HCT116 (cell line): Measurements from ENCODE around the gene HIRIP3. TPM values are rescaled to one million over a fixed set of nuclear protein-coding genes. Genes with fewer than 3 reads are reported as not detected.

Experiments
- ATAC-seq: fragments of 200-7000 bp; cut with Tn5 transposase; 2 replicates; pipeline ENCODE4 v1.9.1; 2020; ENCODE audit warnings: mild to moderate bottlenecking, moderate library complexity
- BruUV-seq: library from RNA; stranded (reverse); fragments of 400-500 nt; replicated peaks from 2 replicates; lab custom pipeline; 2021; lab: Mats Ljungman, UMichigan
- CTCF ChIA-PET: fragments of 300-600 bp; sonication (Branson Sonifier 250); formaldehyde crosslinking; loops from one replicate; lab custom pipeline; 2021; ENCODE audit warnings: antibody characterized with exemption; lab: Charles Lee
- POLR2A ChIA-PET: fragments of 300-600, 350-600 bp; sonication (Branson Sonifier 250); formaldehyde crosslinking; loops from one replicate; lab custom pipeline; 2021; ENCODE audit warnings: antibody characterized with exemption; lab: Charles Lee
- RAD21 ChIA-PET, 2 experiments: fragments of 300-600 bp; sonication (Branson Sonifier 250); formaldehyde crosslinking; loops; one replicate each; lab custom pipeline; 2023; ENCODE audit warnings: low total read pairs in 2 of 2; ENCODE audit not compliant: uncharacterized antibody in 2 of 2, unreplicated experiment in 2 of 2, low non-redundant PET in 1 of 2; lab: Charles Lee
- DNase-seq: peaks from one replicate; pipeline ENCODE4 v3.0.0-alpha.2; 2010; ENCODE audit warnings: low read depth, low spot score
- H2AFZ ChIP-seq: fragments of 200-600 bp; shearing (Covaris generic), sonication (generic); 2 replicates; pipeline ENCODE4 v1.6.1; 2017; ENCODE audit warnings: low read depth, mixed run types, mixed read lengths, antibody characterized with exemption, low read length; ENCODE audit not compliant: poor library complexity, severe bottlenecking
- H3K27ac ChIP-seq: 2 replicates; pipeline ENCODE4 v1.5.1; 2012; ENCODE audit warnings: low read depth, low read length
- H3K27me3 ChIP-seq: fragments of 200-600 bp; sonication (generic); 2 replicates; pipeline ENCODE4 v1.6.1; 2016; ENCODE audit warnings: mixed run types, low read length, mixed read lengths; ENCODE audit not compliant: insufficient read depth
- H3K36me3 ChIP-seq, 2 experiments: fragments of 200-500 bp in 1 of 2; fragments of 200-600 bp in 1 of 2; sonication (Bioruptor generic) in 1 of 2; sonication (generic) in 1 of 2; 2 replicates each; pipeline versions ENCODE4 v1.5.1 to v1.6.1; 2014 to 2016; ENCODE audit warnings: low read length in 2 of 2, inconsistent platforms in 1 of 2, mixed read lengths in 1 of 2, mixed run types in 1 of 2; ENCODE audit not compliant: insufficient read depth in 2 of 2, control insufficient read depth in 1 of 2
- H3K4me1 ChIP-seq, 2 experiments: fragments of 200-600 bp in 1 of 2; sonication (generic) in 1 of 2; 2 replicates each; pipeline versions ENCODE4 v1.5.1 to v1.6.1; 2012 to 2017; ENCODE audit warnings: low read length in 2 of 2, inconsistent platforms in 1 of 2, mild to moderate bottlenecking in 1 of 2, mixed read lengths in 1 of 2, mixed run types in 1 of 2, moderate library complexity in 1 of 2; ENCODE audit not compliant: insufficient read depth in 2 of 2, control insufficient read depth in 1 of 2
- H3K4me2 ChIP-seq: fragments of 200-600 bp; sonication (generic); 2 replicates; pipeline ENCODE4 v1.6.1; 2017; ENCODE audit warnings: mixed run types, low read length, mixed read lengths
- H3K4me3 ChIP-seq, 2 experiments: fragments of 200-600 bp in 1 of 2; sonication (generic) in 1 of 2; replicated peaks in 1 of 2; 2 replicates each; pipeline ENCODE4 v1.5.1; 2011 to 2016; ENCODE audit warnings: low read length in 2 of 2, control low read depth in 1 of 2, low read depth in 1 of 2, mild to moderate bottlenecking in 1 of 2, mixed read lengths in 1 of 2, mixed run types in 1 of 2
- H3K79me2 ChIP-seq: fragments of 200-600 bp; sonication (generic); 2 replicates; pipeline ENCODE4 v1.6.1; 2017; ENCODE audit warnings: mild to moderate bottlenecking, mixed run types, low read length, moderate library complexity, mixed read lengths; ENCODE audit not compliant: insufficient read depth
- H3K9ac ChIP-seq: fragments of 200-600 bp; sonication (generic); 2 replicates; pipeline ENCODE4 v1.6.1; 2016; ENCODE audit warnings: low read length, mixed read lengths
- H3K9me2 ChIP-seq: fragments of 200-600 bp; sonication (generic), shearing (Covaris generic); 2 replicates; pipeline ENCODE4 v1.6.1; 2017; ENCODE audit warnings: mixed run types, mild to moderate bottlenecking, moderate library complexity; ENCODE audit not compliant: insufficient read depth
- H3K9me3 ChIP-seq, 2 experiments: fragments of 200-500 bp in 1 of 2; fragments of 200-600 bp in 1 of 2; sonication (Bioruptor generic) in 1 of 2; sonication (generic) in 1 of 2; 2 replicates each; pipeline ENCODE4 v1.6.1; 2014 to 2017; ENCODE audit warnings: low read length in 2 of 2, mixed read lengths in 2 of 2, inconsistent platforms in 1 of 2, low read depth in 1 of 2, mild to moderate bottlenecking in 1 of 2, mixed run types in 1 of 2, moderate library complexity in 1 of 2; ENCODE audit not compliant: control insufficient read depth in 1 of 2, insufficient read depth in 1 of 2
- H4K20me1 ChIP-seq: fragments of 200-600 bp; sonication (generic), shearing (Covaris generic); 2 replicates; pipeline ENCODE4 v1.6.1; 2017; ENCODE audit warnings: mixed run types, mild to moderate bottlenecking, moderate library complexity; ENCODE audit not compliant: insufficient read depth
- ATF3 ChIP-seq: IDR thresholded peaks from 2 replicates; pipeline ENCODE4 v1.6.1; 2012
- CBX3 ChIP-seq: IDR thresholded peaks from 2 replicates; pipeline ENCODE4 v1.6.1; 2012; ENCODE audit warnings: low read depth
- CEBPB ChIP-seq: IDR thresholded peaks from 2 replicates; pipeline ENCODE4 v1.6.1; 2012; ENCODE audit warnings: low read depth
- EGR1 ChIP-seq: IDR thresholded peaks from 2 replicates; pipeline ENCODE4 v1.6.1; 2012; ENCODE audit warnings: low read depth
- ELF1 ChIP-seq: IDR thresholded peaks from 2 replicates; pipeline ENCODE4 v1.6.1; 2012; ENCODE audit warnings: low read depth, borderline replicate concordance
- EZH2phosphoT487 ChIP-seq: fragments of 200-600 bp; IDR thresholded peaks from 2 replicates; pipeline ENCODE4 v1.6.1; 2018; ENCODE audit warnings: antibody characterized with exemption, borderline replicate concordance
- FOSL1 ChIP-seq: IDR thresholded peaks from 2 replicates; pipeline ENCODE4 v1.6.1; 2012; ENCODE audit warnings: low read depth
- JUND ChIP-seq: IDR thresholded peaks from 2 replicates; pipeline ENCODE4 v1.6.1; 2012
- MAX ChIP-seq: IDR thresholded peaks from 2 replicates; pipeline ENCODE4 v1.6.1; 2012
- POLR2A ChIP-seq: IDR thresholded peaks from 2 replicates; pipeline ENCODE4 v1.7.0; 2011; ENCODE audit warnings: borderline replicate concordance; ENCODE audit not compliant: insufficient read depth, insufficient read length; ENCODE audit errors: extremely low read depth
- POLR2AphosphoS5 ChIP-seq: IDR thresholded peaks from 2 replicates; pipeline ENCODE4 v1.6.1; 2011; ENCODE audit warnings: mild to moderate bottlenecking, low read depth, low read length, moderate library complexity
- RAD21 ChIP-seq: IDR thresholded peaks from 2 replicates; pipeline ENCODE4 v1.6.1; 2012; ENCODE audit warnings: low read depth, mild to moderate bottlenecking
- SIN3A ChIP-seq: IDR thresholded peaks from 2 replicates; pipeline ENCODE4 v1.6.1; 2012; ENCODE audit warnings: low read depth
- SRF ChIP-seq: IDR thresholded peaks from 2 replicates; pipeline ENCODE4 v1.6.1; 2012; ENCODE audit warnings: low read depth
- TCF7L2 ChIP-seq: IDR thresholded peaks from 2 replicates; pipeline ENCODE4 v1.7.0; 2011; ENCODE audit warnings: borderline replicate concordance, inconsistent platforms; ENCODE audit not compliant: insufficient read depth, insufficient read length; ENCODE audit errors: extremely low read depth
- YY1 ChIP-seq: IDR thresholded peaks from 2 replicates; pipeline ENCODE4 v1.6.1; 2011; ENCODE audit warnings: low read length, low read depth, moderate library complexity, mild to moderate bottlenecking; ENCODE audit not compliant: insufficient replicate concordance; ENCODE audit errors: extremely low read depth
- ZFX ChIP-seq: fragments of 450-650 bp; IDR thresholded peaks from 2 replicates; pipeline ENCODE4 v1.6.1; 2017
- intact Hi-C: fragments of 100-400 bp; cut with micrococcal nuclease; formaldehyde crosslinking; loops from 2 replicates; pipeline ENCODE4 v1.10.0; 2022
- total RNA-seq: library from RNA; stranded (reverse); gene quantifications from one replicate; pipeline ENCODE4 v1.2.1, GENCODE V29; 2021; ENCODE audit not compliant: unreplicated experiment
- TF ChIP-seq, protein P1 (sequence below), 3 experiments: fragments of 200-600 bp in 1 of 3; sonication (generic) in 1 of 3; IDR thresholded peaks in 2 of 3; conservative IDR thresholded peaks in 1 of 3; 2 replicates each; pipeline ENCODE4 v1.5.1; 2012 to 2017; ENCODE audit warnings: low read depth in 2 of 3, low read length in 2 of 3, antibody characterized with exemption in 1 of 3, borderline replicate concordance in 1 of 3, control low read depth in 1 of 3, mild to moderate bottlenecking in 1 of 3, mixed read lengths in 1 of 3, mixed run types in 1 of 3, moderate library complexity in 1 of 3; ENCODE audit not compliant: insufficient read depth in 1 of 3
- TF ChIP-seq, protein P2 (sequence below): IDR thresholded peaks from 2 replicates; pipeline ENCODE4 v1.6.1; 2012; ENCODE audit warnings: low read depth
- TF ChIP-seq, protein P3 (sequence below): IDR thresholded peaks from 2 replicates; pipeline ENCODE4 v1.6.1; 2011; ENCODE audit warnings: mild to moderate bottlenecking, low read length, moderate library complexity; ENCODE audit not compliant: insufficient replicate concordance; ENCODE audit errors: extremely low read depth

The HIRIP3 gene
- total RNA-seq, 1 experiment from 2014 or later, result 21.8 TPM

DNA sequence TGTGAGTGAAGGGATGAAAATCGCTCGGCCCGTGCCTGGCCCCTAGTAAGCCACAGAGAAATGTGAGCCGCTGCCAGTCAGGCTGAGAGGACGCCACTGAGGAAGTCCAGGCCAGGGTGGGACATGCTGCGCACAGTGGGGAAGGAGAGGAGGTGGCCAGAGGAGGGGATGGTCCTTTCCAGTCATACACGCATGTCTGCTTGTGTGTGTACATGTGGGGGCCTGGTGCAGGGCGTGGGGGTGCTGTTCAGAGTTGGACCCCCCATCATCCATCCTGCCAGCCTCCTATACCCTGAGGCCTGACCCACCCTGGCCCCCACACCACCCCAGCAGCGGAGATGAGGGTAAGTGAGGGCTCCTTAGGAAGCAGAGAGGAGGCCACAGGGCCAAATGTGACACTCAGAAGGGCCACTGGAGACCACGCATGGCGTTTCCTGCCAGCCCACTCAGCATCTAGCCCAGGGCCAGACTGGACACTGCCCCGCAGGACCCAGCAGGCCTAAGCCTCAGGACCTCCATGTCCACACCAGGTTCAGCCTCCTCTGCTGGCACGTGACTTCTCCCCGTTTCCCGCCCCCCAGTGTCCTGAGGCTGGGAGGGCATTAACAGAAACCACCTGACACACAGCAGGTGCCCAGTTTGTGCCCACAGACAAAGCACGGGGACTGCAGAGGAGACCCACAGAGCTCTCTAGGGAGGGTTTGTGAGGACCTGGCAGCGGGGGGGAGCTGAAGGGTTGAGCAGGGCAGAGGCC is 8.4 kb upstream of the HIRIP3 start:
- Histone ChIP-seq H3K4me2 (no peak overlapping the region), H3K9me2 (no peaks in the 10 kb centered on the region), H3K27me3 (no peaks in the 10 kb centered on the region), H3K9ac (no peak overlapping the region), H2AFZ (no peak overlapping the region), H4K20me1 (no peaks in the 10 kb centered on the region), H3K79me2 (no peaks in the 10 kb centered on the region), H3K27ac (no peak overlapping the region), H3K4me3 (no peak overlapping the region), H3K4me1 (no peaks in the 10 kb centered on the region), H3K9me3 (no peaks in the 10 kb centered on the region)
- POLR2A ChIA-PET, result no interaction called here
- DNase-seq (no peak), ATAC-seq (no peak)
- CTCF ChIA-PET, result no interaction called here
- BruUV-seq, result no TSS peak
- RAD21 ChIA-PET, result no interaction called here
- intact Hi-C loops, result no loop called here
- no peak for TF ChIP-seq RAD21
- TF ChIP-seq EZH2phosphoT487, result no peak
- TF ChIP-seq SIN3A, result no peak
- TF ChIP-seq EGR1, result no peak
- TF ChIP-seq, protein P1, sequence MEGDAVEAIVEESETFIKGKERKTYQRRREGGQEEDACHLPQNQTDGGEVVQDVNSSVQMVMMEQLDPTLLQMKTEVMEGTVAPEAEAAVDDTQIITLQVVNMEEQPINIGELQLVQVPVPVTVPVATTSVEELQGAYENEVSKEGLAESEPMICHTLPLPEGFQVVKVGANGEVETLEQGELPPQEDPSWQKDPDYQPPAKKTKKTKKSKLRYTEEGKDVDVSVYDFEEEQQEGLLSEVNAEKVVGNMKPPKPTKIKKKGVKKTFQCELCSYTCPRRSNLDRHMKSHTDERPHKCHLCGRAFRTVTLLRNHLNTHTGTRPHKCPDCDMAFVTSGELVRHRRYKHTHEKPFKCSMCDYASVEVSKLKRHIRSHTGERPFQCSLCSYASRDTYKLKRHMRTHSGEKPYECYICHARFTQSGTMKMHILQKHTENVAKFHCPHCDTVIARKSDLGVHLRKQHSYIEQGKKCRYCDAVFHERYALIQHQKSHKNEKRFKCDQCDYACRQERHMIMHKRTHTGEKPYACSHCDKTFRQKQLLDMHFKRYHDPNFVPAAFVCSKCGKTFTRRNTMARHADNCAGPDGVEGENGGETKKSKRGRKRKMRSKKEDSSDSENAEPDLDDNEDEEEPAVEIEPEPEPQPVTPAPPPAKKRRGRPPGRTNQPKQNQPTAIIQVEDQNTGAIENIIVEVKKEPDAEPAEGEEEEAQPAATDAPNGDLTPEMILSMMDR (IDR thresholded peaks at IDR 0.05 in 2 of 3, conservative IDR thresholded peaks at IDR 0.05 in 1 of 3; ENCODE audit: borderline replicate concordance in 1 of 3, insufficient read depth in 1 of 3, low read depth in 2 of 3, low read length in 2 of 3), result no peak
- no peak for TF ChIP-seq CEBPB
- TF ChIP-seq, protein P2, sequence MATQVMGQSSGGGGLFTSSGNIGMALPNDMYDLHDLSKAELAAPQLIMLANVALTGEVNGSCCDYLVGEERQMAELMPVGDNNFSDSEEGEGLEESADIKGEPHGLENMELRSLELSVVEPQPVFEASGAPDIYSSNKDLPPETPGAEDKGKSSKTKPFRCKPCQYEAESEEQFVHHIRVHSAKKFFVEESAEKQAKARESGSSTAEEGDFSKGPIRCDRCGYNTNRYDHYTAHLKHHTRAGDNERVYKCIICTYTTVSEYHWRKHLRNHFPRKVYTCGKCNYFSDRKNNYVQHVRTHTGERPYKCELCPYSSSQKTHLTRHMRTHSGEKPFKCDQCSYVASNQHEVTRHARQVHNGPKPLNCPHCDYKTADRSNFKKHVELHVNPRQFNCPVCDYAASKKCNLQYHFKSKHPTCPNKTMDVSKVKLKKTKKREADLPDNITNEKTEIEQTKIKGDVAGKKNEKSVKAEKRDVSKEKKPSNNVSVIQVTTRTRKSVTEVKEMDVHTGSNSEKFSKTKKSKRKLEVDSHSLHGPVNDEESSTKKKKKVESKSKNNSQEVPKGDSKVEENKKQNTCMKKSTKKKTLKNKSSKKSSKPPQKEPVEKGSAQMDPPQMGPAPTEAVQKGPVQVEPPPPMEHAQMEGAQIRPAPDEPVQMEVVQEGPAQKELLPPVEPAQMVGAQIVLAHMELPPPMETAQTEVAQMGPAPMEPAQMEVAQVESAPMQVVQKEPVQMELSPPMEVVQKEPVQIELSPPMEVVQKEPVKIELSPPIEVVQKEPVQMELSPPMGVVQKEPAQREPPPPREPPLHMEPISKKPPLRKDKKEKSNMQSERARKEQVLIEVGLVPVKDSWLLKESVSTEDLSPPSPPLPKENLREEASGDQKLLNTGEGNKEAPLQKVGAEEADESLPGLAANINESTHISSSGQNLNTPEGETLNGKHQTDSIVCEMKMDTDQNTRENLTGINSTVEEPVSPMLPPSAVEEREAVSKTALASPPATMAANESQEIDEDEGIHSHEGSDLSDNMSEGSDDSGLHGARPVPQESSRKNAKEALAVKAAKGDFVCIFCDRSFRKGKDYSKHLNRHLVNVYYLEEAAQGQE, result no peak
- no peak for TF ChIP-seq FOSL1
- no peak for TF ChIP-seq CBX3
- TF ChIP-seq POLR2AphosphoS5, result no peak
- TF ChIP-seq ATF3, result no peak
- TF ChIP-seq, protein P3, sequence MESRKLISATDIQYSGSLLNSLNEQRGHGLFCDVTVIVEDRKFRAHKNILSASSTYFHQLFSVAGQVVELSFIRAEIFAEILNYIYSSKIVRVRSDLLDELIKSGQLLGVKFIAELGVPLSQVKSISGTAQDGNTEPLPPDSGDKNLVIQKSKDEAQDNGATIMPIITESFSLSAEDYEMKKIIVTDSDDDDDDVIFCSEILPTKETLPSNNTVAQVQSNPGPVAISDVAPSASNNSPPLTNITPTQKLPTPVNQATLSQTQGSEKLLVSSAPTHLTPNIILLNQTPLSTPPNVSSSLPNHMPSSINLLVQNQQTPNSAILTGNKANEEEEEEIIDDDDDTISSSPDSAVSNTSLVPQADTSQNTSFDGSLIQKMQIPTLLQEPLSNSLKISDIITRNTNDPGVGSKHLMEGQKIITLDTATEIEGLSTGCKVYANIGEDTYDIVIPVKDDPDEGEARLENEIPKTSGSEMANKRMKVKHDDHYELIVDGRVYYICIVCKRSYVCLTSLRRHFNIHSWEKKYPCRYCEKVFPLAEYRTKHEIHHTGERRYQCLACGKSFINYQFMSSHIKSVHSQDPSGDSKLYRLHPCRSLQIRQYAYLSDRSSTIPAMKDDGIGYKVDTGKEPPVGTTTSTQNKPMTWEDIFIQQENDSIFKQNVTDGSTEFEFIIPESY, result no peak
- TF ChIP-seq ELF1, result no peak
- TF ChIP-seq ZFX, result no peak
- TF ChIP-seq TCF7L2, result no peak
- no peak for TF ChIP-seq POLR2A
- no peak for TF ChIP-seq YY1
- TF ChIP-seq MAX, result no peak
- TF ChIP-seq JUND, result no peak
- TF ChIP-seq SRF, result no peak
- TF ChIP-seq, all 23 proteins: peak for 0
- peaks cover 0 to 4% of the 10 kb centered on the region in 2 experiments; a peak in 2 of 4 replicates for H3K36me3 ChIP-seq
